Right atrium auricular region (tissue), 2 donors: ENCODE data around the gene GORAB. TPM values are rescaled to one million over a fixed set of nuclear protein-coding genes. Genes with fewer than 3 reads are reported as not detected.

Source experiments
- DNase-seq: peaks from one replicate; pipeline ENCODE4 v3.0.0-alpha.2; 2019; ENCODE audit warnings: low spot score
- H3K27ac ChIP-seq, 2 donors: fragments of 200-600 bp; sonication (generic); 1 replicate in 1 of 2; 2 replicates in 1 of 2; pipeline ENCODE4 v1.5.1; 2016 to 2019
- H3K27me3 ChIP-seq, 2 donors: fragments of 200-600 bp; sonication (generic); one replicate each; pipeline versions ENCODE4 v1.5.1 to v1.6.0; 2017 to 2019
- H3K36me3 ChIP-seq: fragments of 200-600 bp; sonication (generic); one replicate; pipeline ENCODE4 v1.5.1; 2016
- H3K4me1 ChIP-seq, 2 donors: fragments of 200-600 bp; sonication (generic); one replicate each; pipeline versions ENCODE4 v1.5.1 to v1.6.0; 2017 to 2019
- H3K4me3 ChIP-seq, 2 donors: fragments of 200-600 bp; sonication (generic); 1 replicate in 1 of 2; 2 replicates in 1 of 2; pipeline ENCODE4 v1.5.1; 2017 to 2019; ENCODE audit warnings: mild to moderate bottlenecking in 1 of 2, moderate library complexity in 1 of 2
- H3K9me3 ChIP-seq, 2 donors: fragments of 200-600 bp; sonication (generic); one replicate each; pipeline ENCODE4 v1.5.1; 2019
- CTCF ChIP-seq, 2 donors: fragments of 200-600 bp; sonication (generic); IDR thresholded peaks; one replicate each; pipeline ENCODE4 v1.5.1; 2019; ENCODE audit warnings: antibody characterized with exemption in 2 of 2
- total RNA-seq, 2 donors: library from RNA; depleted of rRNA; stranded (reverse); fragments of >200 nt; gene quantifications; one replicate each; pipeline ENCODE4 v1.1.0, GENCODE V29; 2016

Gene GORAB
- total RNA-seq, 2 donors from 2014 or later = 4.9 to 9.2 TPM

- no peak for DNase-seq
- Histone ChIP-seq H3K36me3 (no peaks in the 10 kb centered on the region), H3K27me3 (no peaks in the 10 kb centered on the region), H3K27ac (peak overlapping the region in 1 of 2 donors; percentile 91), H3K4me1 (peaks cover 0 to 36% of the 10 kb centered on the region in 2 donors), H3K9me3 (no peaks in the 10 kb centered on the region), H3K4me3 (peak overlapping the region; percentile 55 to 74)
- TF ChIP-seq CTCF (IDR thresholded peaks at IDR 0.05) = no peak
Measured at GRCh38 chr1:170533298-170533697, 1.3 kb downstream of the GORAB start.

- H3K4me1 ChIP-seq = peaks cover 0 to 44% of the 10 kb centered on the region in 2 donors
- H3K36me3 ChIP-seq = peaks cover 7% of the 10 kb centered on the region
- TF ChIP-seq CTCF (IDR thresholded peaks at IDR 0.05) = no peak
- H3K27ac ChIP-seq = no peak overlapping the region
- DNase-seq = no peak
- no peaks in the 10 kb centered on the region for H3K9me3 ChIP-seq
- H3K27me3 ChIP-seq = no peaks in the 10 kb centered on the region
- no peak overlapping the region for H3K4me3 ChIP-seq
Measured at GRCh38 chr1:170534626-170535147, 2.7 kb downstream of the GORAB start.

DNA sequence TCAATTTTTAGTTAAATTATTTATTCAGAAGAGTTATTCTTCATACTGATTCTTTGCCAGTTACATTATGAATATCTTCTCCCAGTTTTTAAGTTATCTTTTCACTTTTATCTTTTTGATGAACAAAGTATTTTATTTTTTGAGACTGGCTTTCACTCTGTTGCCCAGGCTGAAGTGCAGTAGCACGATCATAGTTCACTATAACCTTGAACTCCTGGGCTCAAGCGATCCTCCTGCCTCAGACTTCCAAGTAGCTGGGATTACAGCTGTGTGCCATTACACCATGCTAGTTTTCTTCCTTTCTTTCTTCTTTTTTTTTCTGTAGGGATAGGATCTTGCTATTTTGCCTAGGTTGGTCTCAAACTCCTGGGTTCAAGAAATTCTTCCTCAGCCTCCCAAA, 3.5 kb downstream of the GORAB start:
- no peak for TF ChIP-seq CTCF (IDR thresholded peaks at IDR 0.05)
- no peak overlapping the region for H3K27ac ChIP-seq
- H3K4me1 ChIP-seq = peaks cover 0 to 44% of the 10 kb centered on the region in 2 donors
- no peak for DNase-seq
- H3K36me3 ChIP-seq = peaks cover 15% of the 10 kb centered on the region
- H3K27me3 ChIP-seq = no peaks in the 10 kb centered on the region
- H3K9me3 ChIP-seq = no peaks in the 10 kb centered on the region
- no peak overlapping the region for H3K4me3 ChIP-seq

DNA sequence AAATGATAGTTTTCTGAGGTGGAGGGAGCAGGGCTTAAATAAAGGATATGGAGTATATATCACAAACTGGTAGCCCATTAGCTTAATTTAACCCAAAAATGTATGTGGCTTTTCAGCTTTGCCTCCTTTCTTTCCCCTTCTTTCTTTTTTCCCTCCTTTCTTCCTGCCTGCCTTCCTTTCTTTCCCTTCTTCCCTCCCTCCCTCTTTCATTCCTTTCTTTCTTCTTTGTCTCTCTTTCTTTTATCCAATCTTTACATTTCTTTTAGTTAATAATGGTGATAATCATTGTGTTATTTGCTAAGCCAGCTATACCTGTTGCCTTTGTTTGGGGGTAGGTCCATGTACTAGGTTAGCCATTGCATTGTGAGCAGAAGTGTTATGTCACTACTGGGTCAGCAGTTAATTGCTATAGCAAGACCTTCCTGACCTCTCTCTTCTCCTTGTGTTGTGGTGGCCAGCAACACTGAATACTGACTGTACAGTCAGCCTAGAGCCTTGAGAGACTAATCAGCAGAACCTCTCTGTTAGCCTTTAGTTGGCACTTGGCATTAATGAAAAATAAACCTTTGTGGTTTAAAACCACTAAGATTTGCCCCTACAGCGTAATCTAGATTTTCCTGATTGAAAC, 5.1 kb downstream of the GORAB start:
- Histone ChIP-seq H3K9me3 (no peaks in the 10 kb centered on the region), H3K4me3 (no peak overlapping the region), H3K36me3 (peaks cover 28% of the 10 kb centered on the region), H3K27me3 (no peaks in the 10 kb centered on the region), H3K27ac (peak overlapping the region; percentile 5 to 76), H3K4me1 (peaks cover 0 to 37% of the 10 kb centered on the region in 2 donors)
- no peak for DNase-seq
- TF ChIP-seq CTCF (IDR thresholded peaks at IDR 0.05) = no peak

- TF ChIP-seq CTCF (IDR thresholded peaks at IDR 0.05) = no peak
- Histone ChIP-seq H3K4me3 (no peak overlapping the region), H3K9me3 (no peaks in the 10 kb centered on the region), H3K4me1 (peaks cover 0 to 33% of the 10 kb centered on the region in 2 donors), H3K27me3 (no peaks in the 10 kb centered on the region), H3K27ac (peak overlapping the region in 1 of 2 donors; percentile 76), H3K36me3 (peaks cover 37% of the 10 kb centered on the region)
- DNase-seq = no peak
Measured at GRCh38 chr1:170537798-170538503, 6.0 kb downstream of the GORAB start.
